ENCODE results near the gene PLPP2. TPM values are rescaled to one million over a fixed set of nuclear protein-coding genes. Genes with fewer than 3 reads are reported as not detected.
A peak's percentile ranks its signal among the peaks of the same experiment; 100 is the strongest.

Gene PLPP2
- 1 to 10 TPM in 1 of 2 donors, under 1 TPM in 1; 0.56 to 1.6 TPM for total RNA-seq

DNA sequence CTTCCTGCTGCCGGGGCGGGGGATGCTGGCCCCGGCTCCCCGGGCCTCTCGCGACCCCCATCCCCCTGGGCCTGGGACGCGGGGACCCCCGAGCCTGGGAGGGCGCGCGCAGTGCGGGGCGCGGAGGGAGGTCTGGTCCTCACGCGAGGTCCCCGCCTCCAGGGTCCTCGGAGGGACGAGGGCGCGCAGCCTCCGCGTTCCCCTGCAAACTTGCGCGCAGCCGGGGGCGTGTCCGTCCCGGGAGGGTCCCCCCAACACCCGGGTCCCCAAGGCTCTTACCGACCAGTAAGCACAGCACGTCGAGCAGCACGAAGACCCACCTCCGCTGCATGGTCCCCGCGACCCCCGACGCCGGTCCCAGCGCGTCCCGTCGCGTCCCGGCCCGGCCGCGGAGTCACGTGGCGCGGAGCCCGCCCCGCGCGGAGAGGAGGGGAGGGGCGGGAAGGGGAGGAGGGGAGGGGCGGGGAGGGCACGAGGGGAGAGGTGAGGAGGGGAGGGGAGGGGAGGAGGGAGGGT is at the start of gene PLPP2:
PLPP2 (minus strand) TSS at position 398 of the 516 bp plus-strand sequence; CDS start at position 331, 67 bp downstream.
- peaks cover 0 to 16% of the 10 kb centered on the region in 2 donors for H3K4me1 ChIP-seq (ENCODE audit: control insufficient read depth in 1 of 2, low read depth in 2 of 2)

DNA sequence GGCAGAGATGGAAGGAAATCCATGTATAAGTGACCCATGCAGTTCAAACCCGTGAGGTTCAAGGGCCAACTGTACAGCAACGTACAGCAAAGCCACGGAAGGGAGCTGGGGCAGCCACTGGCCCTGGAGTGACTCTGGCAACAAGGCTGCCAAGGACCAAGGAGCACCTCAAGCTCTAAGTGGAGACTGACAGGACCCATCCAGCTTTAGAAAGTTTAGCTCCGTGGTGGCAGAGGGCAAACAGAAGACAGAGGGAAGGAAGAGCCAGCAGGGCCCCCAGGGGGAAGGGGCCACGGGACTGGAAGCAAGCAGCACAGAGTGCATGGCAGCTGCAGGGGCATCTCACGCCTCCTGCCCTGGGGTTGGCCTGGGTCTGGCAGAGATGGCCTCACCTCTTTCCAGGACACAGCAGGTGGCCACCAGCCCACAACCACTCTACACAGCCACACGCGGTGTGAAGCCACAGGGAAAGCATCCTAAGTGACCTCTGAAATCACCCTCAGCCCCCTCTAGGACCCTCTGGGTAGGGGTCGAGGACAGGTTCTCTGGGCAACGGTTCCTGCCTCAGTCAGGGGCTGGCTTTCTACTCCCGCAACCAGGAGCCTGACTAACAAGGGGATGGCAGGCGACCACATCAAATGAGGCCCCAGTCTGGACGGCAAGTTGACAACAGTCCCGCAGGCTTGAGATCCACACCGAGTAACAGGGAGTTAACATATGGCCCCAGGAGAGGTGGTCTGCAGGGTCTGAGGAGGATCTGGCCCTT is 49.6 kb upstream of the PLPP2 start:
- no peaks in the 10 kb centered on the region for H3K27me3 ChIP-seq (replicated peaks; ENCODE audit: insufficient read depth)
- peaks cover 24 to 36% of the 10 kb centered on the region in 2 donors for H3K4me1 ChIP-seq (ENCODE audit: control insufficient read depth in 1 of 2, low read depth in 2 of 2)
- no peaks in the 10 kb centered on the region for H3K36me3 ChIP-seq
- H3K4me3 ChIP-seq: no peak overlapping the region
- TF ChIP-seq, protein P1, sequence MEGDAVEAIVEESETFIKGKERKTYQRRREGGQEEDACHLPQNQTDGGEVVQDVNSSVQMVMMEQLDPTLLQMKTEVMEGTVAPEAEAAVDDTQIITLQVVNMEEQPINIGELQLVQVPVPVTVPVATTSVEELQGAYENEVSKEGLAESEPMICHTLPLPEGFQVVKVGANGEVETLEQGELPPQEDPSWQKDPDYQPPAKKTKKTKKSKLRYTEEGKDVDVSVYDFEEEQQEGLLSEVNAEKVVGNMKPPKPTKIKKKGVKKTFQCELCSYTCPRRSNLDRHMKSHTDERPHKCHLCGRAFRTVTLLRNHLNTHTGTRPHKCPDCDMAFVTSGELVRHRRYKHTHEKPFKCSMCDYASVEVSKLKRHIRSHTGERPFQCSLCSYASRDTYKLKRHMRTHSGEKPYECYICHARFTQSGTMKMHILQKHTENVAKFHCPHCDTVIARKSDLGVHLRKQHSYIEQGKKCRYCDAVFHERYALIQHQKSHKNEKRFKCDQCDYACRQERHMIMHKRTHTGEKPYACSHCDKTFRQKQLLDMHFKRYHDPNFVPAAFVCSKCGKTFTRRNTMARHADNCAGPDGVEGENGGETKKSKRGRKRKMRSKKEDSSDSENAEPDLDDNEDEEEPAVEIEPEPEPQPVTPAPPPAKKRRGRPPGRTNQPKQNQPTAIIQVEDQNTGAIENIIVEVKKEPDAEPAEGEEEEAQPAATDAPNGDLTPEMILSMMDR (IDR thresholded peaks at IDR 0.05): no peak
- no peak overlapping the region for H3K27ac ChIP-seq
- DNase-seq (ENCODE audit: low spot score) (no peak), ATAC-seq (ENCODE audit: insufficient number of reproducible peaks, low FRiP score, low read depth) (no peak)
- H3K9me3 ChIP-seq: no peaks in the 10 kb centered on the region

More for the DNA sequence above, at the start of gene PLPP2:
- peaks cover 28% of the 10 kb centered on the region for H3K27me3 ChIP-seq (replicated peaks; ENCODE audit: insufficient read depth)
- no peaks in the 10 kb centered on the region for H3K36me3 ChIP-seq
- H3K4me3 ChIP-seq: peak within 1 kb of the TSS; percentile 57
- no peak for ATAC-seq (ENCODE audit: insufficient number of reproducible peaks, low FRiP score, low read depth)
- no peak within 1 kb of the TSS for H3K27ac ChIP-seq
- TF ChIP-seq, protein P1 (IDR thresholded peaks at IDR 0.05): no peak
- no peaks in the 10 kb centered on the region for H3K9me3 ChIP-seq
- DNase-seq (ENCODE audit: low spot score): no peak

DNA sequence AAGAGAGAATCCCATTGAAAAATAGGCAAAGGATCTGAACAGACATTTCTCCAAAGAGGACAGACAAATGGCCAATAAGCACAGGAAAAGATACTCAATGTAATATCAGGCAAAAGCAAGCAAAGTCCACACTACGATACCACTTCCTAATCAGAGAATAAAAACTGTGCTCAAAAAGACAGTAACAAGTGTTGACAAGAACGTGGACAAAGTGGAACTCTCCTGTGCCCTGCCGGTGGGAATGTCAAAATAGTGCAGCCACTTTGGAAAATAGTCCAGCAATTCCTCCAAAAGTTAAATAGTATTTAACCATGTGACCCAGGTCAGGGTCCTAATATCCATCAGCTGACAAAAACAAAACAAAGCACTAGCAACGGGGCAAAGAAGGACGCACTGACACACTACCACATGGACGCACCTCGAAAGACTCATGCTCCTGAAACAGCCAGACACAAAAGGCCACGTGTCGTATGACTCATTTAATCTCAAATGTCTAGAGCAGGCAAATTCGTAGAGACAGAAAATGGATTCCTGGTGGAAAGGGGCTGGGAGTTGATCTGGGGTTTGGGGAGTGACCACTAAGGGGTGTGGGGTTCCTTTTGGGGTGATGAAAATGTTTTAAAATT is 48.2 kb upstream of the PLPP2 start:
- Histone ChIP-seq H3K27ac (no peak overlapping the region), H3K4me1 (ENCODE audit: control insufficient read depth in 1 of 2, low read depth in 2 of 2) (peaks cover 21 to 32% of the 10 kb centered on the region in 2 donors), H3K9me3 (no peaks in the 10 kb centered on the region), H3K4me3 (no peak overlapping the region), H3K36me3 (peaks cover 7% of the 10 kb centered on the region), H3K27me3 (replicated peaks; ENCODE audit: insufficient read depth) (no peaks in the 10 kb centered on the region)
- ATAC-seq (ENCODE audit: insufficient number of reproducible peaks, low FRiP score, low read depth) (no peak), DNase-seq (ENCODE audit: low spot score) (no peak)
- TF ChIP-seq, protein P1 (IDR thresholded peaks at IDR 0.05): no peak

DNA sequence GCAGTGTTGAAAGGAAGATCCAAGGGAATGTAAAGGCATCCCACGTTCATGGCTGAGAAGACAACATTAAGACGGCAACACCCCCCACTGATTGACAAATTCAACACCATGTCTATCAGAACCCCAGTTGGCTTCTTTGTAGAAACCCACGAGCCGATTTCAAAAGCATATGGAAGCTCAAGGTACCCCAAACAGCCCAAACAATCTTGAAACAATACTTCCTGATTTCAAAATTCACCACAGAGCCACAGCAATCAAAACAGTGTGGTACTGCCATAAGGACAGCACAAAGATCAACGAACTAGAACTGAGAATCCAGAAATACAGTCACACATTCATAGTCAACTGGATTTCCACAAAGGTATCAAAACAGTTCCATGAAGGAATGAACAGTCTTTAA is 47.2 kb upstream of the PLPP2 start:
- Histone ChIP-seq H3K9me3 (no peaks in the 10 kb centered on the region), H3K27me3 (replicated peaks; ENCODE audit: insufficient read depth) (no peaks in the 10 kb centered on the region), H3K27ac (no peak overlapping the region), H3K4me1 (ENCODE audit: control insufficient read depth in 1 of 2, low read depth in 2 of 2) (peaks cover 17 to 28% of the 10 kb centered on the region in 2 donors), H3K36me3 (peaks cover 9% of the 10 kb centered on the region), H3K4me3 (no peak overlapping the region)
- TF ChIP-seq, protein P1 (IDR thresholded peaks at IDR 0.05): no peak
- no peak for ATAC-seq (ENCODE audit: insufficient number of reproducible peaks, low FRiP score, low read depth)
- no peak for DNase-seq (ENCODE audit: low spot score)

DNA sequence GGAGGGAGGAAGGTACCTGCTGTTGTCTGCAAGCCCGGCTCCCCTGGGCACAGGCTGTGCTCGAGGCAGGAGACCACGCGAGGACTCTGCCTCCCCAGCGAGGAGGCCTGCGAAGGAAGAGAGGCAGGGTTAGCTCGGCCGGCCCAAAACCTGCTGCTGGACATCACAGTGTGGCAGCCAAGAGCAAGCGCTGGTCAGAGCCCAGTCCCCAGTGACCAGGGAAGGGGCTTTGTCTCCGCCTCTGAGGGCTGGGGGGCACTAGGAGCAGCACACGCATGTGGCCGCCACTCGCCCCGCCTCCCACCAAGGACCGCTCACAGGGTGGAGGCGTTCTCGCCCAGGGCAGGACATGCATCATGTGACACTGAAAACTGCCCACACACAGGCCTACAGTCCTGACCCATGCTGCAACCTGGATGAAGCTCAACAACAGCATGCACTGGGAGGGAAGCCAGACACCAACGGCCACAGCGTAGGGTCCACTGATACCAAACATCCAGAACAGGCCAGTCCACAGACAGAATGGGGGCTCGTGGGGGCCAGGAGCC is 44.9 kb upstream of the PLPP2 start:
- ATAC-seq (ENCODE audit: insufficient number of reproducible peaks, low FRiP score, low read depth): no peak
- H3K4me1 ChIP-seq (ENCODE audit: control insufficient read depth in 1 of 2, low read depth in 2 of 2): peaks cover 0 to 5% of the 10 kb centered on the region in 2 donors
- no peaks in the 10 kb centered on the region for H3K27me3 ChIP-seq (replicated peaks; ENCODE audit: insufficient read depth)
- no peak for DNase-seq (ENCODE audit: low spot score)
- no peaks in the 10 kb centered on the region for H3K9me3 ChIP-seq
- no peak overlapping the region for H3K4me3 ChIP-seq
- H3K36me3 ChIP-seq: peaks cover 13% of the 10 kb centered on the region
- no peak overlapping the region for H3K27ac ChIP-seq
- TF ChIP-seq, protein P1 (IDR thresholded peaks at IDR 0.05): no peak
